Liver (tissue), 9 donors: ENCODE data around the gene PIR. TPM values are rescaled to one million over a fixed set of nuclear protein-coding genes. Genes with fewer than 3 reads are reported as not detected.

Experiments used
- DNase-seq: peaks from one replicate; pipeline ENCODE4 v3.0.0-alpha.2; 2017; ENCODE audit warnings: low spot score
- H3K27ac ChIP-seq, 2 donors: one replicate each; pipeline ENCODE4 v1.7.0; 2013; ENCODE audit warnings: inconsistent platforms in 2 of 2, low read length in 2 of 2, control low read depth in 1 of 2, low read depth in 1 of 2, mild to moderate bottlenecking in 1 of 2
- H3K27me3 ChIP-seq, 4 donors: one replicate each; pipeline versions ENCODE4 v1.6.1 to v1.7.0; 2013; ENCODE audit warnings: low read length in 3 of 4, inconsistent platforms in 1 of 4, mild to moderate bottlenecking in 1 of 4, moderate library complexity in 1 of 4; ENCODE audit not compliant: control insufficient read depth in 4 of 4, insufficient read depth in 4 of 4
- H3K36me3 ChIP-seq, 4 donors: one replicate each; pipeline versions ENCODE4 v1.6.1 to v1.7.0; 2013; ENCODE audit warnings: low read length in 3 of 4, mild to moderate bottlenecking in 3 of 4, low read depth in 1 of 4, moderate library complexity in 1 of 4; ENCODE audit not compliant: control insufficient read depth in 4 of 4, insufficient read depth in 3 of 4
- H3K4me1 ChIP-seq, 4 donors: one replicate each; pipeline versions ENCODE4 v1.6.1 to v1.7.0; 2013; ENCODE audit warnings: low read length in 3 of 4, mild to moderate bottlenecking in 3 of 4, moderate library complexity in 1 of 4; ENCODE audit not compliant: control insufficient read depth in 4 of 4, insufficient read depth in 4 of 4
- H3K4me3 ChIP-seq, 3 donors: one replicate each; pipeline versions ENCODE4 v1.6.1 to v1.7.0; 2013; ENCODE audit warnings: low read length in 3 of 3, control low read depth in 1 of 3, low read depth in 1 of 3, mild to moderate bottlenecking in 1 of 3
- H3K9ac ChIP-seq, 2 donors: one replicate each; pipeline ENCODE4 v1.7.0; 2013; ENCODE audit warnings: low read length in 2 of 2, mild to moderate bottlenecking in 2 of 2, moderate library complexity in 2 of 2, control low read depth in 1 of 2, low read depth in 1 of 2
- H3K9me3 ChIP-seq, 4 donors: one replicate each; pipeline versions ENCODE4 v1.6.1 to v1.7.0; 2013; ENCODE audit warnings: low read length in 3 of 4; ENCODE audit not compliant: control insufficient read depth in 4 of 4
- EGR1 ChIP-seq, 2 donors: IDR thresholded peaks; 2 replicates each; pipeline ENCODE4 v1.6.1; 2016 to 2018; ENCODE audit warnings: antibody characterized with exemption in 2 of 2, low read depth in 2 of 2
- FOXA1 ChIP-seq: IDR thresholded peaks from 2 replicates; pipeline ENCODE4 v1.6.1; 2016; ENCODE audit warnings: antibody characterized with exemption
- FOXA2 ChIP-seq: IDR thresholded peaks from 2 replicates; pipeline ENCODE4 v1.6.1; 2016; ENCODE audit warnings: antibody characterized with exemption
- GABPA ChIP-seq, 2 donors: IDR thresholded peaks in 1 of 2; conservative IDR thresholded peaks in 1 of 2; 2 replicates each; pipeline ENCODE4 v1.6.1; 2016; ENCODE audit warnings: antibody characterized with exemption in 2 of 2, mild to moderate bottlenecking in 1 of 2, moderate library complexity in 1 of 2
- HNF4A ChIP-seq, 2 donors: conservative IDR thresholded peaks; 2 replicates each; pipeline ENCODE4 v1.6.1; 2016; ENCODE audit warnings: antibody characterized with exemption in 2 of 2, mild to moderate bottlenecking in 2 of 2
- HNF4G ChIP-seq: IDR thresholded peaks from 2 replicates; pipeline ENCODE4 v1.6.1; 2016; ENCODE audit warnings: antibody characterized with exemption
- JUND ChIP-seq, 2 donors: IDR thresholded peaks; 2 replicates each; pipeline ENCODE4 v1.6.1; 2016; ENCODE audit warnings: antibody characterized with exemption in 2 of 2
- RAD21 ChIP-seq, 2 donors: IDR thresholded peaks; 2 replicates each; pipeline ENCODE4 v1.6.1; 2016; ENCODE audit warnings: antibody characterized with exemption in 2 of 2, mild to moderate bottlenecking in 2 of 2
- RXRA ChIP-seq, 2 donors: IDR thresholded peaks; 2 replicates each; pipeline ENCODE4 v1.6.1; 2017 to 2018; ENCODE audit warnings: antibody characterized with exemption in 2 of 2, mild to moderate bottlenecking in 1 of 2
- TAF1 ChIP-seq: conservative IDR thresholded peaks from 2 replicates; pipeline ENCODE4 v1.6.1; 2016; ENCODE audit warnings: antibody characterized with exemption, mild to moderate bottlenecking
- YY1 ChIP-seq: IDR thresholded peaks from 2 replicates; pipeline ENCODE4 v1.6.1; 2016; ENCODE audit warnings: antibody characterized with exemption, mild to moderate bottlenecking
- WGBS: extraction: QIAGEN DNeasy Blood & Tissue Kit; methylation state at CpG from one replicate; pipeline ENCODE4 v1.1.7; 2013; 5-methylcytosine and 5-hydroxymethylcytosine counted together
- polyA plus RNA-seq, 2 donors: library from polyadenylated mRNA; stranded (reverse) in 1 of 2; unstranded in 1 of 2; fragments of 200-250 nt in 1 of 2; fragments of >200 nt in 1 of 2; fragmentation: Nextera tagmentation in 1 of 2; extraction: Ambion mirVana in 1 of 2; gene quantifications; one replicate each; pipeline versions ENCODE4 v1.2.1 to v1.2.3, GENCODE V29; 2013 to 2015
- total RNA-seq, 2 donors: library from RNA; depleted of rRNA; stranded (reverse); fragments of >200 nt; gene quantifications; one replicate each; pipeline ENCODE4 v1.2.3, GENCODE V29; 2014
- TF ChIP-seq, protein P1 (sequence below): fragments of 150-350 bp; IDR thresholded peaks from 2 replicates; pipeline ENCODE4 v1.5.1; 2017; ENCODE audit warnings: improper control_type of control experiment, low read depth, low read length; ENCODE audit not compliant: missing input control
- TF ChIP-seq, protein P2 (sequence below): IDR thresholded peaks from 2 replicates; pipeline ENCODE4 v1.6.1; 2016; ENCODE audit warnings: antibody characterized with exemption
- TF ChIP-seq, protein P3 (sequence below): IDR thresholded peaks from 2 replicates; pipeline ENCODE4 v1.6.1; 2016; ENCODE audit warnings: antibody characterized with exemption, mild to moderate bottlenecking
- donor health status: healthy.
- donor health status: healthy.
- donor health status: healthy.
- donor health status: healthy.
- donor health status: healthy.

Gene PIR
- total and polyA plus RNA-seq, 4 donors, result 9.0 to 24.7 (median 17.0) TPM

DNA sequence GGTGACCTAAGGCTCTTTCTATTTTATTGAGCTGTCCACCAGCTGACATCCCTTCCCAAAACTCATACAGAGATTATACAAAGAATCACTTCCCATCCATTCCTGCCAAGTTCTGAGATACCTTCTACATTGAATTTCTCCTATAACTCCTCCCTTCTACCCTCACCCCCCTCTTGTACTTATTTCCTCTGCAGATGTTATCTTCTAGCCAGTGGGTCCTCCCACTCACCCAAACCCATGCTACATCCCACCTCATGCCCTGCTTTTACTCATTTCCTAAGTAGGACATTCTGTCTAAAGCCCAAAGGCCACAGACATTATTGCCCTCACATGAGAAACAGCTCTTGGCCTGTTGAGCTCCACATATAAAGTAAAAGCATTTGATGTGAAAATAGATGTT lies 36.0 kb upstream of the PIR start:
- TF ChIP-seq RAD21 (IDR thresholded peaks at IDR 0.05), result no peak
- TF ChIP-seq, protein P1, sequence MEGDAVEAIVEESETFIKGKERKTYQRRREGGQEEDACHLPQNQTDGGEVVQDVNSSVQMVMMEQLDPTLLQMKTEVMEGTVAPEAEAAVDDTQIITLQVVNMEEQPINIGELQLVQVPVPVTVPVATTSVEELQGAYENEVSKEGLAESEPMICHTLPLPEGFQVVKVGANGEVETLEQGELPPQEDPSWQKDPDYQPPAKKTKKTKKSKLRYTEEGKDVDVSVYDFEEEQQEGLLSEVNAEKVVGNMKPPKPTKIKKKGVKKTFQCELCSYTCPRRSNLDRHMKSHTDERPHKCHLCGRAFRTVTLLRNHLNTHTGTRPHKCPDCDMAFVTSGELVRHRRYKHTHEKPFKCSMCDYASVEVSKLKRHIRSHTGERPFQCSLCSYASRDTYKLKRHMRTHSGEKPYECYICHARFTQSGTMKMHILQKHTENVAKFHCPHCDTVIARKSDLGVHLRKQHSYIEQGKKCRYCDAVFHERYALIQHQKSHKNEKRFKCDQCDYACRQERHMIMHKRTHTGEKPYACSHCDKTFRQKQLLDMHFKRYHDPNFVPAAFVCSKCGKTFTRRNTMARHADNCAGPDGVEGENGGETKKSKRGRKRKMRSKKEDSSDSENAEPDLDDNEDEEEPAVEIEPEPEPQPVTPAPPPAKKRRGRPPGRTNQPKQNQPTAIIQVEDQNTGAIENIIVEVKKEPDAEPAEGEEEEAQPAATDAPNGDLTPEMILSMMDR, result no peak
- no peak for TF ChIP-seq RXRA (IDR thresholded peaks at IDR 0.05)
- Histone ChIP-seq H3K4me3 (no peak overlapping the region), H3K9ac (no peak overlapping the region)

DNA sequence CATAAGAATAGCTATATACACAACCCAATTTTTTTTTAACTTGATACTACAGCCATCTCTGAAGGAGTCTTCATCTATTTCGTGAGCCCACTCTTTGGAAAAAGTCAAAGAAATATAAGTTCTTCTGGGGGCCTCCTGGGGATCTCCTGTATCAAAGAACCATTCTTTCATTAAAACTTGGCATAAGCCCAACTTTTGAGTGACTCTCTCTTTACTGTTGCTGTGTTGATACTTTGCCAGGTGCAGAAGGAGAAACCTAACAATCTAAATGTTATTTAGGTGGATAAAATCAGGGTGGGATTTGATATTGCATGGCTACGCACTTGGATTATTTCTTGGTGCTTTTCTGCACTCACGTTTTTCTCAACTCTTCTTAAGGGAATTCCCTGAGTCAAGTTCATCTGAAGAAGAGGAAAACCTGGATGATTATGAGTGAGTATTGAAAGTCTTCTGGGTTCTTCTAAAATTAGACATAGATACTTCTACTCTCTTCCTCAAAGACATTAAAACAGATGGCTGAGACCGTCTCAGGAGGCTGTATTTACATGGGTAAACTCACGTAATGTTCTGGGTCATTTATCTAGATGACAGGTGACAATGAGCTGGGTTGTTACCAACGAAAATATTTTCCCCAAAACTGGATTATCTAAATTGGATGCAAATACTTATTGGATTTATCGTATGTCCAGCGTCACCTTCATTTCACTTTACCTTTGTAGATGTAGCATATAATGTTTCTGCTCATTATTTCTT lies 32.7 kb upstream of the PIR start:
- Histone ChIP-seq H3K27ac (no peak overlapping the region), H3K36me3 (no peaks in the 10 kb centered on the region), H3K4me1 (no peaks in the 10 kb centered on the region), H3K9ac (no peak overlapping the region), H3K4me3 (no peak overlapping the region), H3K27me3 (peaks cover 0 to 4% (median 0%) of the 10 kb centered on the region in 4 donors), H3K9me3 (no peaks in the 10 kb centered on the region)
- TF ChIP-seq EGR1 (IDR thresholded peaks at IDR 0.05; ENCODE audit: low read depth in 2 of 2) (no peak), YY1 (no peak), TAF1 (no peak), HNF4A (conservative IDR thresholded peaks at IDR 0.05) (no peak), RAD21 (IDR thresholded peaks at IDR 0.05) (no peak), GABPA (IDR thresholded peaks at IDR 0.05 in 1 of 2, conservative IDR thresholded peaks at IDR 0.05 in 1 of 2) (no peak), FOXA2 (no peak), HNF4G (no peak), RXRA (IDR thresholded peaks at IDR 0.05) (no peak), JUND (IDR thresholded peaks at IDR 0.05) (no peak), FOXA1 (no peak)
- TF ChIP-seq, protein P1, result no peak
- TF ChIP-seq, protein P2, sequence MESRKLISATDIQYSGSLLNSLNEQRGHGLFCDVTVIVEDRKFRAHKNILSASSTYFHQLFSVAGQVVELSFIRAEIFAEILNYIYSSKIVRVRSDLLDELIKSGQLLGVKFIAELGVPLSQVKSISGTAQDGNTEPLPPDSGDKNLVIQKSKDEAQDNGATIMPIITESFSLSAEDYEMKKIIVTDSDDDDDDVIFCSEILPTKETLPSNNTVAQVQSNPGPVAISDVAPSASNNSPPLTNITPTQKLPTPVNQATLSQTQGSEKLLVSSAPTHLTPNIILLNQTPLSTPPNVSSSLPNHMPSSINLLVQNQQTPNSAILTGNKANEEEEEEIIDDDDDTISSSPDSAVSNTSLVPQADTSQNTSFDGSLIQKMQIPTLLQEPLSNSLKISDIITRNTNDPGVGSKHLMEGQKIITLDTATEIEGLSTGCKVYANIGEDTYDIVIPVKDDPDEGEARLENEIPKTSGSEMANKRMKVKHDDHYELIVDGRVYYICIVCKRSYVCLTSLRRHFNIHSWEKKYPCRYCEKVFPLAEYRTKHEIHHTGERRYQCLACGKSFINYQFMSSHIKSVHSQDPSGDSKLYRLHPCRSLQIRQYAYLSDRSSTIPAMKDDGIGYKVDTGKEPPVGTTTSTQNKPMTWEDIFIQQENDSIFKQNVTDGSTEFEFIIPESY, result no peak
- TF ChIP-seq, protein P3, sequence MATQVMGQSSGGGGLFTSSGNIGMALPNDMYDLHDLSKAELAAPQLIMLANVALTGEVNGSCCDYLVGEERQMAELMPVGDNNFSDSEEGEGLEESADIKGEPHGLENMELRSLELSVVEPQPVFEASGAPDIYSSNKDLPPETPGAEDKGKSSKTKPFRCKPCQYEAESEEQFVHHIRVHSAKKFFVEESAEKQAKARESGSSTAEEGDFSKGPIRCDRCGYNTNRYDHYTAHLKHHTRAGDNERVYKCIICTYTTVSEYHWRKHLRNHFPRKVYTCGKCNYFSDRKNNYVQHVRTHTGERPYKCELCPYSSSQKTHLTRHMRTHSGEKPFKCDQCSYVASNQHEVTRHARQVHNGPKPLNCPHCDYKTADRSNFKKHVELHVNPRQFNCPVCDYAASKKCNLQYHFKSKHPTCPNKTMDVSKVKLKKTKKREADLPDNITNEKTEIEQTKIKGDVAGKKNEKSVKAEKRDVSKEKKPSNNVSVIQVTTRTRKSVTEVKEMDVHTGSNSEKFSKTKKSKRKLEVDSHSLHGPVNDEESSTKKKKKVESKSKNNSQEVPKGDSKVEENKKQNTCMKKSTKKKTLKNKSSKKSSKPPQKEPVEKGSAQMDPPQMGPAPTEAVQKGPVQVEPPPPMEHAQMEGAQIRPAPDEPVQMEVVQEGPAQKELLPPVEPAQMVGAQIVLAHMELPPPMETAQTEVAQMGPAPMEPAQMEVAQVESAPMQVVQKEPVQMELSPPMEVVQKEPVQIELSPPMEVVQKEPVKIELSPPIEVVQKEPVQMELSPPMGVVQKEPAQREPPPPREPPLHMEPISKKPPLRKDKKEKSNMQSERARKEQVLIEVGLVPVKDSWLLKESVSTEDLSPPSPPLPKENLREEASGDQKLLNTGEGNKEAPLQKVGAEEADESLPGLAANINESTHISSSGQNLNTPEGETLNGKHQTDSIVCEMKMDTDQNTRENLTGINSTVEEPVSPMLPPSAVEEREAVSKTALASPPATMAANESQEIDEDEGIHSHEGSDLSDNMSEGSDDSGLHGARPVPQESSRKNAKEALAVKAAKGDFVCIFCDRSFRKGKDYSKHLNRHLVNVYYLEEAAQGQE, result no peak
- DNase-seq, result no peak
- 80% methylated on average over 8 of the region's 8 CpGs for WGBS

More for the DNA sequence above, 36.0 kb upstream of the PIR start:
- no peaks in the 10 kb centered on the region for H3K36me3 ChIP-seq
- no peak for DNase-seq
- H3K4me1 ChIP-seq, result no peaks in the 10 kb centered on the region
- H3K27ac ChIP-seq, result no peak overlapping the region
- no peaks in the 10 kb centered on the region for H3K9me3 ChIP-seq
- H3K27me3 ChIP-seq, result peaks cover 0 to 4% (median 0%) of the 10 kb centered on the region in 4 donors
